UCSD-AML1 (cell line): ENCODE results near the gene SOCS4.
"Not testable (repeated sequence)": the region's sequence is repeated elsewhere in the genome, so short reads cannot be mapped to it uniquely, and the experiment has no call there.

Experiments
- DNase-seq: peaks from one replicate; lab custom pipeline; 2025; ENCODE audit not compliant: unreplicated experiment; lab: John Stamatoyannopoulos, UW

The SOCS4 gene

DNA sequence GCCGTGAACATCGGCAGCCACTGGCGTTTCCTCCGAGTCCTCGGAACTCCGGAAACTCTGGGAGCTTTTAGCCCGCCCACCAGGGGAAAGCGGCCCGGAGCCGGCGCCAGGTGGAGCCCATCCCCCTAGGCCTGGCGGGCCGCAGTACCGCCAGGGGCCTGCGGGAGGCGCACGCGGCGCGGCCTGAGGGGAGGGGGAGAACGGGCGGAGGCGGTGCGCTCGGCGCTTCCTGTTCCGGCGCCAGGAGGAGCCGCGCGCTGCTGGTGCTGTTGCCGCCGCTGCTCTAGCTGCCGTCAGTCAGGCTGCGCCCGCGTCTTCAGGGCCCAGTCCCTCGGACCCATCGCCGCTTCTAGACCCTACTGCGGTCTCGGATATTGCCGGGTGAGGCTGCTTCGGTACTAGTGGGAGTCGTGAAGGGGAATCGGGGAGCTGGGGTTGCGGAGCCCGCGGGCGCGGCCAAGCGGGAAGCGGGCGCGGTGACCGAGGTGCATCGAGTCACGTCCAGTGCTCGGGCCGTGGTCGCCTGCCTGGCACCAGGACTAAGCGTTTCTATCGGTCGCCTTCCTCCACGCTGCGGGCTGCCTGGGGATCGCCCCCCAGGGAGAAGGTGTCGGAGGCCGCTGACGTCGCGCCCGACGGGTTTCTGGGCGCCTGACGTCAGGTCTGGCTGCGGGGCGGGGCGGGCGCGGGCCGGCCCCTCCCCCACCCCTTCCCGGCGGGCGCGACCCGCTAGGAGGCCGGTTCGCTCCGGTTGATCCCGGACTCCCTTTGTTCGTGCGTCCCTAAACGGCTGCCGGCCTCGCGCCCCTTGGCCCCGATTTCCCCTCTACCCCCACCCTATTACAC, 24.6 kb downstream of the SOCS4 start, which contains the start of gene MAPK1IP1L:
Gene MAPK1IP1L, plus strand, starts transcription at position 225 of the 846 bp plus-strand sequence. CDS start 10,037 bp downstream, outside the sequence.
- peak; percentile 97 for DNase-seq

DNA sequence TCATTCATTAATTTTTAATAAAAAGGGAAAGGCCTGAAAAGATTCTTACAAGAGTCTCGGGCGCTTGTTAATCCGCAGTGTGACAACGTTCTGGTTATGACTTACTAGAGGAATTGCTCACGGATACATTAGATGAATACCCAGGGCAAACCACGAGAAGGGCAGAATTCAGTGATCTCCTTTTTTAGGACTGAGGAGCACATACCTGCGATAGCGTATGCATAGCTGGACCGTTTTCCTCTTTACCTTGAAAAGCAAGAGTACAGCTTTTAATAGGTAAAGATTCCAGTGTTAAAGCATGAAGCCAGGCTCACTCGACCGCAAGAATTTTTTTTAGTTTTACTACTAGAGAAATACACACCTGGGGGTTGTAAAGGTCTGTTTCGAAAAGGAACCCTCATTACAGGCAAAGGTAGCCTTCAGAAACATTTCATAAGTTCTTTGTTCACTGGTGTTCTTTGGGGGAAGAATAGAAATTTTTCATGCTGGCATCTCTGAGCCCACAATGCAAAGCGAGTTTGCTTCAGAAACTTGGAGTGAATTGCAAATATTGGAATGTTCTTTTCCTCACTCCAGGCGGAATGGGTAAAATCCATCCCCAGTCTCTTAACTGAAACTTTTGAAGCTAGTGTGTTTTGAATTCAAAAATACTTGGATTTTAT, 25.4 kb downstream of the SOCS4 start:
- no peak for DNase-seq

DNA sequence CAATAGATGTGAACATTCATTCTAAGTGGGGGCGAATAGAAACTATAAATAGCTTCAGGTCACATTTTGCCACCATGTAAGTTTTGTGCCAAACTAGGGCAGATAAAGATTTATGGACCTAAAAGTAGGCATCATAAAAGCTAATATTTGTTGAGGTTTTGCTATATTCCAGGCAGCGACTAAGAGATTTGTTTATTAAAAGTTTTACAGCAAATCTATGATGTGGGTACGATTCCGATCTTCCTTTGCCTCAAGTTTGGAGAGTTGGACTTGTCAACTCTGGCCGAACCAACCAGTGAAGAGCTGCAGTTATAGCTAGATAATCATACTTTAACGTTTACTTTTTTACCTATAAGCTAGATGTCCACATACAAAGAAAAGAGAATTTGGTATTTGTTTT, 26.0 kb downstream of the SOCS4 start:
- DNase-seq: no peak

DNA sequence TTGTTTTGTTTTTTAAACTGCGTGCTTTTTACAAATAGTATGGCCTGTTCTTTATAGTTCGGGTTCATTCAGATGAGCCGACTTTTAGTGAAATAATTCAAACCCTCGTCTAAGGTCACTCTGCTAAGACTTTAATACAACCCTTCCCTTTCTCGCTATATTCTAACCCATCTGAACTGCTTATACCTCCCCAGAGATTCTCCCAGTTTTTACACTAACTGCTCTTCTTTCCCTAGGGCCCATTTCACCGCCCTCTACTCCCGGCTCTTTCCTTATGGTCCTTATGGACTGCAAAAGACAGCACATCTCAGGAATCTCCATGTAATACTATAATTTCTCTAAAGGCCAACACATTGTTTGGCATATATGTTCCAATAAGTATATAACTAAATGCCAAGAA, 26.5 kb downstream of the SOCS4 start:
- no peak for DNase-seq

DNA sequence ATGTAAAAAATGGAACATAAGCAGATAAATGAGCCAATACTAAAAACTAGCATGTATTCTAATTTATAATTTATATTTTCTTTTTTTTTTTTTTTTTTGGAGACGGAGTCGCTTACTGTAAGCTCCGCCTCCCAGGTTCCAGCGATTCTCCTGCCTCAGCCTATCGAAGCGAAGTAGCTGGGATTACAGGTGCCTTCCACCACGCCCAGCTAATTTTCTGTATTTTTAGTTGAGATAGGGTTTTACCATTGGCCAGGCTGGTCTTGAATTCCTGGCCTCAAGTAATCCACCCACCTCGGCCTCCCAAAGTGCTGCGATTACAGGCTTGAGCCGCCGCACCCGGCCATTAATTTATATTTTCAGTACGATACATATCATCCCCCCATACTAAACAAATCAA, 27.1 kb downstream of the SOCS4 start:
- no peak for DNase-seq

DNA sequence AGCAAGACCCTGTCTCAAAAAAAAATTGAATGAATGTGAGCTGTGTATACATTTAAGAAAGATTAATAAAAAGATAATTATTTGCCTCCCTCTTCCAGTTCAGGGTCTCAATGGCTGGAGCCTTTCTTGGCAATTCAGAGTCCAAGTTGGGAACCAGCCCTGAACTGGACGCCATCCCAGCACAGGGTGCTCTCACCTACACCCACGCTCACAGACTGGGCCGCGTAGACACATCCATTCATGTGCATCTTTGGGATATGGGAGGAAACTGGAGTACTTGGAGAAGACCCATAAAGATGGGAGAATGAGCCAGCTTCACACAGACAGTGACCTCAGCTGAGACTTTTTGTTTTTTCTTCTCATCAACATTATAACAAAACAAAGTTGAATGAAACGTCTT, 30.9 kb downstream of the SOCS4 start:
- DNase-seq: no peak

DNA sequence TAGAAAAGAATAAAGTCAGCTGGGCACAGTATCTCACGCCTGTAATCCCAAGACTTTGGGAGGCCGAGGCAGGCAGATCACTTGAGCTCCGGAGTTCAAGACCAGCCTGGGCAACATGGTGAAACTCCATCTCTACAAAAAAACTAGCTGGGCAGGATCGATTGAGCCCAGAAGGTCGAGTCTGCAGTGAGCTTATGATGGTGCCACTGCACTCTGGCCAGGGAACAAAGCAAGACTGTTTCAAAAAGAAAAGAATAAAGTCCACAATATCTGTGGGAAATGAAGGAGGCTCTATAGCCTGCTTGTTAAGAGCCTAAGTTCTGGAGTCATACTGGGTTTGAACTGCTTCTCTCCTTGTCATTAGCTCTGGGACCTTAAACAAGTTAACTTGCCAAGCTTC, 32.3 kb downstream of the SOCS4 start:
- DNase-seq: no peak

DNA sequence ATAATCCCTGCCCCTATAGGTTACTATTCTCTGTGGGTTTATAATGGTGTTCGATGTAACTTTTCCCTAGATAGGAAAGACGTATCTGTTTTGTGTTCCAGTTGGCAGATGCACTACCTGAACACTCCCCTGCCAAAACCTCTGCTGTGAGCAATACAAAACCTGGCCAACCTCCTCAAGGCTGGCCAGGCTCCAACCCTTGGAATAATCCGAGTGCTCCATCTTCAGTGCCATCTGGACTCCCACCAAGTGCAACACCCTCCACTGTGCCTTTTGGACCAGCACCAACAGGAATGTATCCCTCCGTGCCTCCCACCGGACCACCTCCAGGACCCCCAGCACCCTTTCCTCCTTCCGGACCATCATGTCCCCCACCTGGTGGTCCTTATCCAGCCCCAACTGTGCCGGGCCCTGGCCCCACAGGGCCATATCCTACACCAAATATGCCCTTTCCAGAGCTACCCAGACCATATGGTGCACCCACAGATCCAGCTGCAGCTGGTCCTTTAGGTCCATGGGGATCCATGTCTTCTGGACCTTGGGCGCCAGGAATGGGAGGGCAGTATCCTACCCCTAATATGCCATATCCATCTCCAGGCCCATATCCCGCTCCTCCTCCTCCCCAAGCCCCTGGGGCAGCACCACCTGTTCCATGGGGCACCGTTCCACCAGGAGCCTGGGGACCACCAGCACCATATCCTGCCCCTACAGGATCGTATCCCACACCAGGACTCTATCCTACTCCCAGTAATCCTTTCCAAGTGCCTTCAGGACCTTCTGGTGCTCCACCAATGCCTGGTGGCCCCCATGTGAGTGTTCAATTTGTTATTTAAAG, 35.7 kb downstream of the SOCS4 start:
- no peak for DNase-seq

DNA sequence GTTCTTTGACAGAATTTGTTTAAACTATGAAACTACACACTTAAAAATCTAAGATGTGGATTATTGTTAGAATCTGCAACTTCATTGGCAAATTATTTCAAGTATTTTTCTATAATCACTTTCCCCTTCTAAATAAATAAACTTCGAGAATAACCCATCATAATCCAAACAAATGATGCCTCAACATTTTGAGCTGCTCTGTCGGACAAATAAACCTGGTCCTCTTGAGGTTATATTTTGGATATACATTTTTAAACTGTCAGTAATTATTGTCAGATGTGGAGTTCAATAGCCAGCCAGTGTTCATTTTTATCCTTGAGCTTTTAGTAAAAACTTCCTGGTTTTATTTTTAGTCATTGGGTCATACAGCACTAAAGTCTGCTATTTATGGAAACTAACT, 37.9 kb downstream of the SOCS4 start:
- not testable (repeated sequence) for DNase-seq

DNA sequence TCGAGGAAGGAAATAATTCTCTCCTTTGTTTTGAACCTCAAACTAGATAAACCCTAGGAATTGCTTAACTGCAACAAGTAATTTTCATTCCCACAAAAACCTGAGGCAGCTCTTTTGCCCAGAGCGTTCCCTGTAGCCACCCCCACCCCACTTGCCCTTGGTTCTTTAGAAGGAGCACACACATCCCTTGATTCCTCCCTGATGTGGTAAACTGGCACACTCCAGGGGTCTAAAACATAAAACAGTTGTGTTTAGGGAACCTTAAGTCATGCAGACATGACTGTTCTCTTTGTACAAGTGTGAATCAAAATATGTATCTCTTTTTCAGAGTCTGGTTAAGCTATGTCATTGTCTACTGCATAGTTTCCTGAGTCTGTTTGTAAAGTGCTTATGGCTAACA, 38.4 kb downstream of the SOCS4 start:
- no peak for DNase-seq

DNA sequence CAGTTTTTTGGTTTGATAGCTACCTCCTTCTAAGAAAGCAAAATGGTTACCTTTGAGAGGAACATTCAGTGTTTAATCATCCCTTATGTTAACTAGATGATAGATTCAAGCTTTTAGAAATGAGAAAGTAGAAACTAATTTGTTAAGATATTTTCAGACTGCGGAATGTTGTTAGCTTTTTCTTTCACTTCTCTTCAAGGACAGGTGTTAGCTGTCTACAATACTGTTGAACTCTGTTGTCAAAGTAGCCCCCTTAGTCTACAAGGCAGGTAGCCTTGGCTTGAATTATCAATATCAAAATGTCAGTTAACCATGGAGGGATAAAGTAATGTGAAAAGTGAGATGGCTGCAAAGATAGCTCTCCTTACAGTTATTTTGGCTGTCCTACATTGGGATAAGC, 39.2 kb downstream of the SOCS4 start:
- no peak for DNase-seq

DNA sequence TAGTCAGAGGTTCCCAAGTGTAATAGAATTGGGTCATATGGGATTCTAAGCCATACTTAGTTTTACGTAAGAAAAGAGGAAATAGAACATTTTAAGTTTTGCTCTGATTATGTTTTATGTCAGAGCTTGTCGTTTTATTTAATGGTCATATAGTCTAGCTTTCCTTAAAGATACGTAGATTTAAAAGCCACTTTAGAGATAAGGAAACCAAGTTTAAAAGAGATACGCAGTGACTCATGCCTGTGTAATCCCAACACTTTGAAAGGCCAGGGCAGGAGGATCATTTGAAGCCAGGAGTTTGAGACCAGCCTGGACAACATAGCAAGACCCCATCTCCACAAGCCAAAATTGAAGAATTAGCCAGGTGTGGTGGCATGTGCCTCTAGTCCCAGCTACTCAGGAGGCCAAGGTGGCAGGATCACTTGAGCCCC, 44.0 kb downstream of the SOCS4 start:
- no peak for DNase-seq

DNA sequence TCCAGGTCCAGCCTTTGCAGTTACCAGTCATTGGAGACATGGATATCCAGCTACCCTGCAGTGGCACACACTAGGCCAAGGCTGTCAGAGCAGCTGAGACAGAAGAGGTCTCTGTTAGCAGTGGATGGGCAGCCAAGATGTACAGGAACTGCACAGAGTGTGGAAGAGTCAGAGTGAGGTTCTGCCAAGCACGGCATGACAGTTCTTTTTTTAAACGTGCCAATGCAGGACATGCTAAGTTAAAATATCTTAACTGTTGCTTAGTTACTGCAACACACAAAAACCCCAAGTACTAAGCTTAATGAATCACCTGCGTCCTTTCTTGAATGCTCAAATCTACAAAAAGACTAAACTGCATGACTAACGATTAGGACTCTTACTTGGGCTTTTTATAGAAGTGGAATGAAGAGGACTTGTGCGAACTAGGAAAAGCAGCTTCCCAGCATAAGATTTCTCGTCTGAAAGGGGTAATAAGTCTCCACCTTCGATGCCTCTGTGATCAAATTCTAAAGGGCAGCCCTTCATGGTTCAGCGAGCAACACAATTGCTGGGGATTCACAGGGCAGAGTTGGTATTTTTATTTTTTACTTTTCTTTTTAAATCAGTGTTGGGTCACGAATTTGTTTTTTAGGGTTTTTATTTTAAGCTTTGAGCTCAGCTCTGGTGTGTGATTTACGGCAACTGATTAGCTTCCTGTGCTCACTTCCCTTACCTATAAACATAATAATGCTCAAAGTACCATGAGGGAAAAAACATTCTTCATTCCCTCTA, 45.0 kb downstream of the SOCS4 start:
- no peak for DNase-seq

DNA sequence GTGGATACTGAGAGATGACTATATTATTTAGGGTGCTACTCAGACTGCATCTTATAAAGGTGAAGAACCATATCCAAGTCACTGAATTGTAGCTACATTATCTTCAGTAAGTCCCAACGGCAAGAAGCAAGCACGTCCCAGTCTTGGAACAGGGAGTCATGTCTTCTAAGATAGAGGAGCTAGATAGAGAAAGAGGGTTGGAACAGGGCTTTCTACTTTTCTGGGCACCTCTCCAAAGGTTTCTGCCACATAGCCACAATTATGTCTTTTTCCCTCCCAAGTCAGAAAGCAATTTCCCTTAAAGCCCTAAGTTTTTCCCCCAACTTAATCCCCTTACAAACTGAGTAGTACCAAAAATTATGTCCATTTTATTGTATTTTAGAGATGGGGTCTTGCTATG, 46.8 kb downstream of the SOCS4 start:
- DNase-seq: no peak

DNA sequence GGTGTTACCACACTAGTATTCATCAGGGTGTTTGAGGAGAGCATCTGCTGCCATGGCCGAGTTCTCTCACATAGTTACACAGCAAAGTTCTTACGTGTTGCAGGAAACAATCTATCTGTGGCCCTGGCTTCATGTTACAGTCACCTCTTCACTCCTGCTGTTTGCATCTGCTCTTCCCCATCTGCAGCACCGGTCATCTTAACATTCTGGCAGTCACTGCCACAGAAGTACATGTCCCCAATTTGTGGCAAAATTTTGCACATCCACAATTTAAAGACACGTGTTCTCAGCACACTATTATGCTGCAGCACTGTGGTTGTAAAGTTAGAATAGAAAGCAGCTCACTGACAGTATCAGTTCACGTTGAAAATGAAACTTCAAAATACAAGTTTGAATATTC, 47.6 kb downstream of the SOCS4 start:
- DNase-seq: no peak

DNA sequence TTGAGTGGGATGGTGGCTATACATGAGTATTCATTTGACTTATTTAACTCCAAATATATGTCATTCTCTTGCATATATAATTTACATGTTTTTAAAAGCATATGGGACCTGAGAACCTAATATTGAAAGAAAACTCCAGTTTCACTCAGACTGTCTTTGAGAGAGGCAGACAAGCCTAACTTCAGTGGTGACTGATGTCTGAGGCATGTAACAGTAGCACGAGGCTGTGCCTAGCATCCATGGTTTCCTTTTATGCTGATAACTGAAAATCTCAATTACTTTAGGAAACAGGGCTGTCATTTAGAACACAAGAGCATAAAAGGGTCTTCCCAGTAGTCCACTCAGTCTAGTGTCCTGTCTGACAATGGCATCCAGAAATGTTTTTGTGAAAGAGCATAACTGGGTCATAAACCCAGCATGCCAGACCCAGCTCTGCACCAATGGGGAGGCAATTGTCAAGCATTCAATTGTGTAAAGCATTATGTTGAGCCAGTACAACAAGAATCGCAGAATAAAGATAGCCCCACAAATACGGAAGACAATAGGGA, 48.7 kb downstream of the SOCS4 start:
- no peak for DNase-seq

DNA sequence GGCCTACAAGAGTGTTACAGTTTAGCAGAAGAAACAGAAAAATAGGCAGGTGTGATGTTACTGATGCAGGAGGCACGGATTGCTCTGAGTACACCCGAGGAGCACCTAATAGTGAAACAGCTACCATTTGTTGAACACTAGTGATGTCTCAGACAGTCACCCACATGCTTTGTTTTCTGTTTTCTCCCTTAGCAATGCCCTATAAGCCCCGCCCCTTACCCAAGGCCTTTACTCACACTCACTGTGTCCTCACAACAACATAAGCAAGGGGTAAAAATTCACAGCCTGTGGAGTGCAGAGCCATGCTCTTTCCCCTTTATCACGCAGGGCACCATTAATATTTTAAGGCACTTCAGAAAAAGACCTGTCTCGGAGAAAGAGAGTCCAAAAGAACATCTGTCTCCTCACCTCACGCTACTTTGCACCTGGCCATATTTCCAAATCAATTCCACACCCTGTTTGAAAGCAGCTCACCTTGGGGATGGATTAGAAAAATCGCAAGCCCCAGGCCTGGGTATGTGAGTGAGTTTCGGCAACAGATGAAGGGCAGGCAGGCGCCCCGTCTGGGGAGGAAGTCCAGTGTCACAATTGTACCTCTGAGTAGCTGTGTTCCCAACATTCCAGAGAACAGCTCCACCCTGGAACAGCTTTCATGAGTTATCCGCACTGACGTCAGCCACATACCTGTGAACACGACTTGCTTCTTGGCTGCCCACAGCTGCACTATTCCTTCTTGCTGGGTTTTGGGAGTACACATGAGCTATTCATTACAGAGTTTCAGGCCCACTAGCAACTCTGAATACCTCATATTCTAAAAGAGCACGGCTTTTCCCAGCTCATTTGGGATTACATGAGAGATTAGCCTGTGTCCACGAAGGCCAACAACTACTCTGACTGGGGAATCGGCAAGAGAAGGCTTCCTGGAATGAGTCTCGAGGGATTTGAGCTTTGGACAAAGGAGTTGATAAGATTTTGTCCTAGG, 50.4 kb downstream of the SOCS4 start:
- DNase-seq: no peak

DNA sequence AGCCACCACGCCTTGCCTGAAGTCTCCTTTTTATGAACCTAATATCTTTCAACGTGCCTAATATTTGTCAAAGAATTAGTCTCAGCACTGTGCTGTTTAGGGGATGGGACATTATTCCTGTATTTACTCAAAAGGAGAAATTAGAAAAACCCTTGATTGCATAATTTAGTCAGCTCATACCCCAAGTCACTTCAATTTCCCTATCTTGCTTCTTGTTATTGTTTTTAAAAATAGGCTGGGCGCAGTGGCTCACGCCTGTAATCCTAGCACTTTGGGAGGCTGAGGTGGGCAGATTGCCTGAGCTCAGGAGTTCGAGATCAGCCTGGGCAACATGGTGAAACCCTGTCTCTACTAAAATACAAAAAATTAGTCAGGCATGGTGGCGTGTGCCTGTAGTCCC, 52.9 kb downstream of the SOCS4 start:
- DNase-seq: not testable (repeated sequence)

DNA sequence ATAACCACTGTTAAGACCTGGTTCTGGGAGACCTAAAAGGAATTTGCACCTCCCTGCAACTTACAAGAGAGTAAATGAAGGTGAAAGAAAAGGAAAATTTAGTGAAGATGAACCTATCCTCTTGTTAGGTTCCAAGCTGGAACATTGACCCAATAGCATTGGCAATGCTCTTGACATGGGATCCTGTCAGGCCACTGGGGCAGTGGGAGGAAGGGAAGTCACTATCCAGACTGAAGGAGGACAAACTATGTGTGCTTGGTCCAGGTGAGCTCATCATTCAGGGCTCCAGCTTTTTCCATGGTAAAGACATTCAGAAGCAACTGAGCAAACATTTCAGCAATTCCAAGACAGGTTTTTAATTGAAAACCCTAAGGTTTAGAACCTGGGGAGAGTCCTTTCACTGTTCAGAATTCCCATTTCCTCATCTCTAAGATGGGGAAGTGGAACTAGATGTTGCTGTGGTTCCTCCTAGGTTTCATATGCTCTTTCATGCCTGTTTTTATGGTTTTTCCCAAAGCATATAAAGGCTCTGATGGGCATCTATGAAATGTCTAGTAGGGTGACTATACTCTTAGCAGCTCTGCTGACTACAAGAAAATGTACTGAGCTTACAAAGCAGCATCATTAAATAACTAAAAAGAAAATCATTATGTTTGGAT, 57.5 kb downstream of the SOCS4 start:
- DNase-seq: no peak
